CD14-positive monocyte (primary cell): ENCODE results near the gene SEMA6B. TPM values are rescaled to one million over a fixed set of nuclear protein-coding genes. Genes with fewer than 3 reads are reported as not detected.

ENCODE experiments used
- DNase-seq, 3 donors: peaks; one replicate each; pipeline ENCODE4 v3.0.0-alpha.2; 2011 to 2022
- H2AFZ ChIP-seq: 2 replicates; pipeline ENCODE4 v1.6.0; 2012; ENCODE audit warnings: mild to moderate bottlenecking, low read depth, low read length, inconsistent platforms; ENCODE audit not compliant: insufficient read depth, poor library complexity, severe bottlenecking
- H3K27ac ChIP-seq, 2 donors: 1 replicate in 1 of 2; 2 replicates in 1 of 2; pipeline ENCODE4 v1.5.1; 2012 to 2013; ENCODE audit warnings: low read length in 2 of 2, control low read depth in 1 of 2, inconsistent platforms in 1 of 2, low read depth in 1 of 2, mild to moderate bottlenecking in 1 of 2
- H3K27me3 ChIP-seq, 2 donors: one replicate each; pipeline versions ENCODE4 v1.6.0 to v1.6.1; 2011 to 2013; ENCODE audit warnings: low read length in 2 of 2; ENCODE audit not compliant: control insufficient read depth in 2 of 2, insufficient read depth in 2 of 2
- H3K36me3 ChIP-seq, 2 donors: replicated peaks in 1 of 2; 1 replicate in 1 of 2; 2 replicates in 1 of 2; pipeline versions ENCODE4 v1.5.1 to v1.6.1; 2012 to 2013; ENCODE audit warnings: low read length in 2 of 2, control low read depth in 1 of 2, inconsistent platforms in 1 of 2, mild to moderate bottlenecking in 1 of 2; ENCODE audit not compliant: insufficient read depth in 2 of 2, control insufficient read depth in 1 of 2
- H3K4me1 ChIP-seq, 2 donors: 1 replicate in 1 of 2; 2 replicates in 1 of 2; pipeline versions ENCODE4 v1.5.1 to v1.6.1; 2012 to 2013; ENCODE audit warnings: low read length in 2 of 2, control low read depth in 1 of 2, inconsistent platforms in 1 of 2, mild to moderate bottlenecking in 1 of 2, moderate library complexity in 1 of 2; ENCODE audit not compliant: insufficient read depth in 2 of 2, control insufficient read depth in 1 of 2
- H3K4me2 ChIP-seq: replicated peaks from 2 replicates; pipeline ENCODE3; 2012; ENCODE audit warnings: low read length, moderate library complexity, mild to moderate bottlenecking; ENCODE audit not compliant: poor library complexity, severe bottlenecking; ENCODE audit errors: extremely low read depth
- H3K4me3 ChIP-seq, 3 experiments: fragments of 200-600 bp in 1 of 3; sonication (generic) in 1 of 3; replicated peaks in 1 of 3; 1 replicate in 2 of 3; 2 replicates in 1 of 3; pipeline ENCODE4 v1.5.1; 2011 to 2013; ENCODE audit warnings: low read length in 3 of 3, mild to moderate bottlenecking in 3 of 3, control low read depth in 2 of 3, low read depth in 2 of 3, inconsistent platforms in 1 of 3, moderate library complexity in 1 of 3
- H3K79me2 ChIP-seq: 2 replicates; pipeline ENCODE4 v1.6.0; 2012; ENCODE audit warnings: mild to moderate bottlenecking, control low read depth, inconsistent platforms, low read length, moderate library complexity; ENCODE audit not compliant: insufficient read depth
- H3K9ac ChIP-seq: 2 replicates; pipeline ENCODE4 v1.6.0; 2017; ENCODE audit warnings: low read length, mild to moderate bottlenecking; ENCODE audit not compliant: insufficient read depth, poor library complexity, severe bottlenecking
- H3K9me3 ChIP-seq, 2 donors: replicated peaks in 1 of 2; 1 replicate in 1 of 2; 2 replicates in 1 of 2; pipeline versions ENCODE4 v1.5.1 to v1.6.1; 2012 to 2013; ENCODE audit warnings: low read length in 2 of 2, control low read depth in 1 of 2; ENCODE audit not compliant: control insufficient read depth in 1 of 2, insufficient read depth in 1 of 2
- H4K20me1 ChIP-seq: 2 replicates; pipeline ENCODE4 v1.6.0; 2012; ENCODE audit warnings: mild to moderate bottlenecking, low read length, control low read depth, moderate library complexity; ENCODE audit not compliant: insufficient read depth
- H3K27ac Mint-ChIP-seq, 7 donors: one replicate each; pipeline ENCODE4 v1.8.0; 2020; ENCODE audit warnings: mild to moderate bottlenecking in 7 of 7, mixed read lengths in 7 of 7, moderate library complexity in 6 of 7, inconsistent platforms in 2 of 7
- H3K27me3 Mint-ChIP-seq, 3 donors: one replicate each; pipeline ENCODE4 v1.8.0; 2021 to 2022; ENCODE audit warnings: low read depth in 3 of 3, mild to moderate bottlenecking in 3 of 3, mixed read lengths in 3 of 3, moderate library complexity in 3 of 3, inconsistent platforms in 1 of 3
- H3K36me3 Mint-ChIP-seq, 2 donors: one replicate each; pipeline ENCODE4 v1.8.0; 2020; ENCODE audit warnings: mixed read lengths in 2 of 2, inconsistent platforms in 1 of 2, mild to moderate bottlenecking in 1 of 2
- H3K4me1 Mint-ChIP-seq: one replicate; pipeline ENCODE4 v1.8.0; 2020; ENCODE audit warnings: mild to moderate bottlenecking, mixed read lengths
- H3K4me3 Mint-ChIP-seq, 2 donors: one replicate each; pipeline ENCODE4 v1.8.0; 2020; ENCODE audit warnings: mild to moderate bottlenecking in 2 of 2, mixed read lengths in 2 of 2, moderate library complexity in 1 of 2
- H3K9me3 Mint-ChIP-seq, 7 donors: one replicate each; pipeline ENCODE4 v1.8.0; 2020 to 2022; ENCODE audit warnings: mixed read lengths in 7 of 7, mild to moderate bottlenecking in 6 of 7, moderate library complexity in 6 of 7, inconsistent platforms in 2 of 7
- CTCF ChIP-seq: fragments of 200-600 bp; IDR thresholded peaks from one replicate; pipeline ENCODE4 v1.8.0; 2022; ENCODE audit warnings: antibody characterized with exemption, mild to moderate bottlenecking
- WGBS: methylation state at CpG from one replicate; pipeline ENCODE4 v1.1.5; 2013; ENCODE audit warnings: missing lambda C conversion rate; ENCODE audit not compliant: insufficient coverage; 5-methylcytosine and 5-hydroxymethylcytosine counted together
- intact Hi-C, 2 donors: fragments of 100-400 bp; cut with micrococcal nuclease; formaldehyde crosslinking; loops; one replicate each; pipeline versions ENCODE4 v1.15.0 to v1.15.1; 2023
- polyA plus RNA-seq, 3 donors: library from polyadenylated mRNA; depleted of rRNA in 1 of 3; unstranded in 2 of 3; stranded (reverse) in 1 of 3; fragments of 300-500 nt in 2 of 3; fragments of >200 nt in 1 of 3; fragmentation: Illumina TruSeq in 2 of 3; gene quantifications; 1 replicate in 2 of 3; 2 replicates in 1 of 3; pipeline ENCODE4 v1.2.3, GENCODE V29; 2012 to 2021

Gene SEMA6B
- polyA plus RNA-seq, 3 donors, result 0.12 to 1.6 (median 0.87) TPM

DNA sequence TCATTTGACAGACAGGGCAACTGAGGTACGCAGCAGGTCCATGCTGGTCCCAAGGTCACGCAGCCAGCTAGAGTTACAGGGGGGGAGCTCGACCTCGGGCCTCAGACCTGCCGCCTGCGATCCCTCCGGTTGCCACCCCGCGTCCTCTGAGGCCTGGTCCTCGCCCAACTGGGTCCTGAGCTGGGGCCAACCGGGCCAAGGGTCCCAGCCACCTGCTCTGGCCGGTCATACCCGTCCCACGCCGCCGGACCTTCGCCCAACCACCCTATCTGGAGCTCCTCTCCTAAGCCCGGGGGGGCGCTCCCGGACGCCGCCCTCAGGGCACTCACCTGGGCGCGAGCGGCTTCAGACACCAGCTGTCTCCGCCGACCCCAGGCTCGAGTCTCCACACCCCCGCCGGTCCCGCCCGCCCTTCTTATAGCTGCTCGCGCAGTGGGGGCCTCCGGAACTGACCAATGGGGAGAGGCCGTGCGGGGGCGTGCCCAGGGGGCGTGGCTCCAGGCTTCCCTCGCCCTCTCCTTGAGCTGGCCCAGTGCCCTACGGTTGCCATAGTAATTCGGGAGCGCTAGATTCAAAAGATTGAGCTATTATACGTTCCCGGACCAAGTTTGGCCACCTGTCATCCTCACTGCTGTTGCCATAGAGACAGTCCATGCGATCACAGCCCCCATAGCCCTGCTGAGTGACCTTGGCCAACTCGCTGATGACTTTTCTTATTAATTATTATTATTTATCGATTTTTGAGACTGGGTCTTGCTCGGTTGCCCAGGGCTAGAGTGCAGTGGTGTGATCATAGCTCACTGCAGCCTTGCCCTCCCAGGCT, 24.4 kb downstream of the SEMA6B start, which contains the start of gene PLIN5:
PLIN5 (minus strand) TSS at position 389 of the 823 bp plus-strand sequence. CDS start 1,150 bp downstream, outside the sequence.
- DNase-seq, result peak; percentile 69 to 76 (median 72)
- no peak within 1 kb of the TSS for H2AFZ ChIP-seq
- H3K36me3 ChIP-seq, result no peaks in the 10 kb centered on the region
- peaks cover 58 to 64% of the 10 kb centered on the region in 2 donors for H3K4me1 ChIP-seq
- Mint-ChIP-seq H3K27ac (peak within 1 kb of the TSS in 5 of 7 donors; percentile 46 to 75 (median 60)), H3K27me3 (peaks cover 6 to 12% (median 8%) of the 10 kb centered on the region in 3 donors), H3K4me1 (peaks cover 51% of the 10 kb centered on the region), H3K4me3 (peak within 1 kb of the TSS; percentile 52 to 62), H3K9me3 (peaks cover 0 to 6% (median 2%) of the 10 kb centered on the region in 7 donors), H3K36me3 (peaks cover 0 to 4% of the 10 kb centered on the region in 2 donors)
- no peak within 1 kb of the TSS for H3K9ac ChIP-seq
- peak within 1 kb of the TSS in 1 of 3 experiments; percentile 52 for H3K4me3 ChIP-seq
- no peaks in the 10 kb centered on the region for H3K9me3 ChIP-seq
- H3K79me2 ChIP-seq, result peaks cover 23% of the 10 kb centered on the region
- H3K4me2 ChIP-seq, result peak within 1 kb of the TSS; percentile 53
- TF ChIP-seq CTCF, result no peak
- intact Hi-C loops, result no loop called here
- H3K27me3 ChIP-seq, result peaks cover 0 to 2% of the 10 kb centered on the region in 2 donors
- WGBS, result 18% methylated on average over 44 of the region's 49 CpGs
- no peak within 1 kb of the TSS for H3K27ac ChIP-seq
- no peaks in the 10 kb centered on the region for H4K20me1 ChIP-seq

GRCh38 chr19:4533835-4534424, 25.6 kb downstream of the SEMA6B start:
- no peaks in the 10 kb centered on the region for H3K9me3 ChIP-seq
- Mint-ChIP-seq H3K27me3 (peaks cover 6 to 12% (median 8%) of the 10 kb centered on the region in 3 donors), H3K4me1 (peaks cover 40% of the 10 kb centered on the region), H3K27ac (peak overlapping the region in 2 of 7 donors; percentile 6 to 42), H3K36me3 (peaks cover 0 to 4% of the 10 kb centered on the region in 2 donors), H3K4me3 (no peak overlapping the region), H3K9me3 (peaks cover 0 to 3% (median 0%) of the 10 kb centered on the region in 7 donors)
- WGBS, result 85% methylated on average over 8 of the region's 9 CpGs
- no peak for TF ChIP-seq CTCF
- intact Hi-C loops, result no loop called here
- H3K4me3 ChIP-seq, result no peak overlapping the region
- no peak for DNase-seq
- H3K36me3 ChIP-seq, result no peaks in the 10 kb centered on the region
- no peak overlapping the region for H3K4me2 ChIP-seq
- peaks cover 47 to 53% of the 10 kb centered on the region in 2 donors for H3K4me1 ChIP-seq
- peaks cover 0 to 2% of the 10 kb centered on the region in 2 donors for H3K27me3 ChIP-seq
- no peak overlapping the region for H3K27ac ChIP-seq
- no peaks in the 10 kb centered on the region for H4K20me1 ChIP-seq
- no peak overlapping the region for H3K9ac ChIP-seq
- no peak overlapping the region for H2AFZ ChIP-seq
- H3K79me2 ChIP-seq, result peaks cover 13% of the 10 kb centered on the region
